GOT3 (cell line): ENCODE results near the gene PMIS2.

ENCODE experiments used
- DNase-seq: peaks from one replicate; lab custom pipeline; 2025; ENCODE audit warnings: mixed read lengths; lab: John Stamatoyannopoulos, UW

PMIS2 gene

GRCh38 chr19:35556846-35557538, 29.0 kb upstream of the PMIS2 start:
- DNase-seq: no peak

GRCh38 chr19:35557539-35558399, 28.2 kb upstream of the PMIS2 start:
- no peak for DNase-seq

- DNase-seq: no peak
Measured at GRCh38 chr19:35558400-35559280, 27.3 kb upstream of the PMIS2 start.

- DNase-seq: no peak
Measured at GRCh38 chr19:35559281-35559659, 26.7 kb upstream of the PMIS2 start.

GRCh38 chr19:35559781-35560180, 26.2 kb upstream of the PMIS2 start:
- DNase-seq: no peak

- DNase-seq: no peak
Measured at GRCh38 chr19:35560271-35560670, 25.7 kb upstream of the PMIS2 start.

GRCh38 chr19:35560677-35561076, 25.3 kb upstream of the PMIS2 start:
- DNase-seq: no peak

GRCh38 chr19:35561436-35561835, 24.5 kb upstream of the PMIS2 start:
- DNase-seq: no peak

- DNase-seq: no peak
Measured at GRCh38 chr19:35562336-35562735, 23.6 kb upstream of the PMIS2 start.

- DNase-seq: no peak
Measured at GRCh38 chr19:35562776-35563175, 23.2 kb upstream of the PMIS2 start.

- DNase-seq: no peak
Measured at GRCh38 chr19:35563207-35563829, 22.7 kb upstream of the PMIS2 start, which contains the start of gene ATP4A. Gene ATP4A, minus strand, starts transcription at chr19:35563658. Its CDS starts 29 bp downstream, at chr19:35563629.

GRCh38 chr19:35565016-35565856, 20.7 kb upstream of the PMIS2 start:
- DNase-seq: no peak

GRCh38 chr19:35566738-35567137, 19.2 kb upstream of the PMIS2 start:
- no peak for DNase-seq

- no peak for DNase-seq
Measured at GRCh38 chr19:35569281-35569781, 16.6 kb upstream of the PMIS2 start.

GRCh38 chr19:35571406-35571965, 14.5 kb upstream of the PMIS2 start:
- DNase-seq: no peak

GRCh38 chr19:35577918-35578317, 8.1 kb upstream of the PMIS2 start:
- no peak for DNase-seq

GRCh38 chr19:35578707-35579106, 7.3 kb upstream of the PMIS2 start:
- no peak for DNase-seq

GRCh38 chr19:35582760-35583159, 3.2 kb upstream of the PMIS2 start:
- no peak for DNase-seq

- DNase-seq: no peak
Measured at GRCh38 chr19:35587321-35587720, 1.3 kb downstream of the PMIS2 start.

GRCh38 chr19:35590875-35591274, 4.9 kb downstream of the PMIS2 start:
- no peak for DNase-seq
